Mucosa of gallbladder (tissue), 1 donor: ENCODE measurements around the gene TLK1. TPM values are rescaled to one million over a fixed set of nuclear protein-coding genes. Genes with fewer than 3 reads are reported as not detected.
"Not testable (repeated sequence)": the region's sequence is repeated elsewhere in the genome, so short reads cannot be mapped to it uniquely, and the experiment has no call there.

Source experiments
- DNase-seq: peaks from one replicate; pipeline ENCODE4 v3.0.0-alpha.2; 2020; ENCODE audit warnings: low spot score
- total RNA-seq: library from RNA; stranded (reverse); gene quantifications from one replicate; pipeline ENCODE4 v1.2.1, GENCODE V29; 2021
- donor health status: DM: no; HTN: no; CAD: no.

TLK1 gene
- total RNA-seq, 1 donor from 2014 or later: 75.4 TPM

GRCh38 chr2:171143670-171144062 is 17.0 kb downstream of the TLK1 start:
- no peak for DNase-seq

GRCh38 chr2:171142398-171142797 is 18.3 kb downstream of the TLK1 start:
- DNase-seq: no peak

GRCh38 chr2:171141320-171141719 is 19.4 kb downstream of the TLK1 start:
- no peak for DNase-seq

DNA sequence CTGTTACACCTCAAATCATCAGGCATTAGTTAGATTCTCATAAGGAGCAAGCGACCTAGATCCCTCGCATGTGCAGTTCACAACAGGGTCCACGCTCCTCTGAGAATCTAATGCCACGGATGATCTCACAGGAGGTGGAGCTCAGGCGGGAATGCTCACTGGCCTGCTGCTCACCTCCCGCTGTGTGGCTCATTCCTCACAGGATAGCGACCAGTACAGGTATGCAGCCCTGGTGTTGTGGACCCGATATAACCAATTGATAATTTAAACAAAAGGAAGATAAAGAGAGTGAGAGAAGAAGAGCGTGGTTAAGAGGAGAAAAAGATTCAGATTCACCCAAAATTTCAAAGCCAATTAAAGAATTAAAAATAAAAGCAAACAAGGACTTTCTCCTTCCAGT is 20.8 kb downstream of the TLK1 start:
- DNase-seq: no peak

DNA sequence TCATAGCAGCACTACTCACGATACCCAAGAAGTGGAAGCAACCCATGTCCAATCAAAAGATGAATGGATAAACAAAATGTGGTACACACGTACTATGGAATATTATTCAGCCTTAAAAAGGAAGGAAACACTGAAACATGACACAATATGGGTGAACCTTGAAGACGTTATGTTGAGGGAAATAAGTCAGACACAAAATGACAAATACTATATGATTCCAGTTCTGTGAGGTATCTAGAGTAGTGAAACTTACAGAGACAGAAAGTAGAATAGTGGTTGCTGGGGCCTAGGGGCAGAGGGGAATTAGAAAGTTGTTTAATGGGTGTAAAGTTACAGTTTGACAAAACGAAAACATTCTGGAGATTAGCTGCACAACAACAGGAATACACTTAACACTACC is 24.7 kb downstream of the TLK1 start:
- no peak for DNase-seq

DNA sequence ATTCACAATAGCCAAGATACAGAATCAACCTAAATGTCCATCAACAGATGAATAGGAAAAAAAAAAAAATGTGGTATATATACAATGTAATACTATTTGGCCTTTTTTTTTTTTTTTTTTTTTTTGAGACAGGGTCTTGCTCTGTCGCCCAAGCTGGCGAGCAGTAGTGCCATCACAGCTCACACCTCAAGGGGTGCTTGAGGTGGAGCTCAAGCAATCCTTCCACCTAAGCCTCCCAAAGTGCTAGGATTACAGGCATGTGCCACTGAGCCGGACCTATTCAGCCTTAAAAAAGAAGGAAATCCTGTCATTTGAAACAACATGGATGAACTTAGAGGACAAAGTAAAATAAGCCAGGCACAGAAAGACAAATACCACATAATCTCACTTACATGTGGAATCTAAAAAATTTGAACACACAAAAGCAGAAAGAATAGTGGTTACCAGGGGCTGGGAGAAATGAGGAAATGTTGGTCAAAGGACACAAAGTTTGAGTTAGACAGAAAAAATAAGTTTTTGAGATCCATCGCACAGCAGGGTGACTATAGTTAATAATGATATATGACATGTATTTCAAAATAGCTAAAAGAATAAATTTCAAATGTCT is 26.0 kb downstream of the TLK1 start:
- DNase-seq: no peak

GRCh38 chr2:171132086-171132485 is 28.6 kb downstream of the TLK1 start:
- no peak for DNase-seq

DNA sequence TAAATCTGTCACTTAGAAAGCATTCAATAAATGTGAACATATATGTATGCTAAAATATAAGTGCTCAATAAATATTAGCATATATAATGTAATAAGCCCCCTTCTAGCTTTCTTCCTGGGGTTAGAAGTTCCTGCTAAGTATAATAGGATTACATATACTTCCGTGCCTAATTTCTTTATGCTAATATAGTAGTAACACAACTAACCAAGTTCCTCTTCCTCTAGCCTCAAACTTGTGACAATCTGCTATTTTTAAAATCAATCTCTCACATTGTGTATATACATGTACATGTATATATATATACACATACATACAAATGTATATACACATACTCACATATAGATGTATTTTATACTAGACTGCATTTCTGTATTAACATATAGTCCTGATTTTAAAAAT is 32.2 kb downstream of the TLK1 start:
- DNase-seq: no peak

GRCh38 chr2:171124541-171124940 is 36.2 kb downstream of the TLK1 start:
- no peak for DNase-seq

DNA sequence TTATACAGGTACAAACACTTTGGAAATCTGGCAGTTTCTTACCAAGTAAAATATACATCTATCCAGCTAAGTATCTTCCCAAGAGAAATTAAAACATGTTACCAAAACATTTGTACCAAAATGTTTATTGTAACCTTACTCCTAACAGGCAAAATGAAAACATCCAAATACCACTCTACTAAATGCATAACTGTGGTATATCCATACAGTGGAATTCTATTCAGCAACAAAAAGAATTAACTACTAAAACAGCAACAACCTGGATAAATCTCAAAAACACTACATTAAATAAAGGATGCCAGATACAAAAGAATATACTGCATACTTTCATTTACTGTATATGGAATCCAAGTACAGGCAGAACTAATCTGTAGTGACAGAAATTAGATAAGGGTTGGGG is 51.1 kb downstream of the TLK1 start:
- no peak for DNase-seq

GRCh38 chr2:171109020-171109419 is 51.7 kb downstream of the TLK1 start:
- no peak for DNase-seq

GRCh38 chr2:171107803-171108202 is 52.9 kb downstream of the TLK1 start:
- no peak for DNase-seq

DNA sequence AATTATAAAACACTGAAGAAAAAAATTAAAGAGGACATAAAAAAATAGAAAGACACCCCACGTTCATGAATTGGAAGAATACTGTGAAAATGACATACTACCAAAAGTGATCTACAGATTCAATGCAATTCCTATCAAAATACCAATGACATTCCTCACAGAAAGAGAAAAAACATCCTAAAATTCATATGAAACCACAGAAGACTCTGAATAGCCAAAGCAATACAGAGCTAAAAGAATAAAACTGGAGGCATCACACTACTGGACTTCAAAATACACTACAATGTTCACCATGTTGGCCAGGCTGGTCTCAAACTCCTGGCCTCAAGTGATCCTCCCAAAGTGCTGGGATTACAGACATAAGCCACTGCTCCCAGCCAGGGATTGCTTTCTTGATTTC is 56.3 kb downstream of the TLK1 start:
- no peak for DNase-seq

- DNase-seq: no peak
These were observed 57.9 kb downstream of the TLK1 start for GRCh38 chr2:171102802-171103201.

DNA sequence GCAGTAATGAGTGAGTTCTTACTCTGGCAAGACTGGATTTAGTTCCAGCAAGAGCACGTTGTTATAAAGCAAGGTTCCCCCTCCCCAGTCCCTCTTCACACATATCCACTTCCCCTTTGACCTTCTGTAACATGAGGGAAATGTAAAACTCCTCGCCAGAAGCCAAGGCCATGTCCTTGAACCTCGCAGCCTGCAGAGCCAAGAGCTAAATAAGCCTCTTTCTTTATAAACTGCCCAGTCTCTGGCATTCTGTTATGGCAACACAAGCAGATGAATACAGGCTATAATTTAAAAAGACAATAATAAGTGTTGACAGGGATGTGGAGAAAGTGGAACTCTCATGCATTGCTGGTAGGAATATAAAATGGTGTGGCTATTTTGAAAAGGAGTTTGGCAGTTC is 60.3 kb downstream of the TLK1 start:
- DNase-seq: no peak

GRCh38 chr2:171098607-171099006 is 62.1 kb downstream of the TLK1 start:
- no peak for DNase-seq

DNA sequence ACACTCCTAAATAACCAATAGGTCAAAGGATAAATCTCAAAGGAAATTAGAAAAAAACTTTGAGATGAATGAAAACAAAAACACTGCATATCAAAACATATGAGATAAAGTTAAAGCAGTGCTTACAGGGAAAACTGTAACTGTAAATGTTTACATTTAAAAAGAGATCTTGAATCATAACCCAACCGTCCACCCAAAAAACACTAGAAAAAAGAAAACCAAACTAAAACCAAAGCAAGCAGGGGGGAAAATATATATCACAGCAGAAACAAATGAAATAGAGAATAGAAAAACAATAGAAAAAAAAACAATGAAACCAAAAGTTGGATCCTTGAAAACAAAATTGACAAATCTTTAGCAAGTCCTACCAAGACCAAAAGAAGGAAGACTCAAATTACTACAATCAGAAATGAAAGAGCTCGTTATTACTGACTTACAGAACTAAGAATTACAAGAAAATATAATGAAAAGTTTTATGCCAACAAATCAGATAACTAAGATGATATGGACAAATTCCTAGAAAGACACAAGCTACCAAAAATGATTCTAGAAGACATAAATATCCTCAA is 65.6 kb downstream of the TLK1 start:
- no peak for DNase-seq

- not testable (repeated sequence) for DNase-seq
These were observed 69.2 kb downstream of the TLK1 start for GRCh38 chr2:171091517-171091916.

- no peak for DNase-seq
These were observed 71.2 kb downstream of the TLK1 start for GRCh38 chr2:171089489-171089888.

DNA sequence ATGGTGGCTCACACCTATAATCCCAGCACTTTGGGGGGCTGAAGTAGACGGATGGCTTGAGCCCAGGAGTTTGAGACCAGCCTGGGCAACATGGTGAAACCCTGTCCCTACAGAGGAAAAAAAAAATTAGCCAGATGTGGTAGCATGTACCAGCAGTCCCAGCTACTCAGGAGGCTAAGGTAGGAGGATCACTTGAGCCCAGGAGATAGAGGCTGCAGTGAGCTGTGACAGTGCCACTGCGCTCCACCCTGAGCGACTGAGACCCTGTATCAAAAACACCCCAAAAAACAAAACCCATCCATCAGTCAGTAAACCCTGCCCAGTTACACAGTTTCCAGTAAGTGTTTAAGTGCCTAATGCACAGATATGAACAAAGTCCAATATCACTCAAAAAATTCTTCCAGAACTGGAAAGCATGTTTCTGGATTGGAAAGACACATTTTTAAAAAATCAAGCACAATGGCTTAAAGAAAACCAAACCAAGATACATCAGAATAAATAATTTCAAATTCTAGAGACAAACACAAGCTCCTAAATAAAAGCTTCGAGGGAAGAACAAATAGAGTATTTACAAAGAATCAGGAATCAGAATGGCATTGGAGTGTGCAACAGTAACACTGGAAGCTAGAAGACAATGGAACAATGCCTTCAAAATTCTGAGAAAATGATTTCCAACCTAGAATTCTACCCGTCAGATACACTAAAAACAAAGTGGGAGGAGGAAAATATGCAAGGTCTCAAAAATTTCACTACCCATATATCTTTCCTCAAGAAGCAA is 72.4 kb downstream of the TLK1 start:
- DNase-seq: no peak

DNA sequence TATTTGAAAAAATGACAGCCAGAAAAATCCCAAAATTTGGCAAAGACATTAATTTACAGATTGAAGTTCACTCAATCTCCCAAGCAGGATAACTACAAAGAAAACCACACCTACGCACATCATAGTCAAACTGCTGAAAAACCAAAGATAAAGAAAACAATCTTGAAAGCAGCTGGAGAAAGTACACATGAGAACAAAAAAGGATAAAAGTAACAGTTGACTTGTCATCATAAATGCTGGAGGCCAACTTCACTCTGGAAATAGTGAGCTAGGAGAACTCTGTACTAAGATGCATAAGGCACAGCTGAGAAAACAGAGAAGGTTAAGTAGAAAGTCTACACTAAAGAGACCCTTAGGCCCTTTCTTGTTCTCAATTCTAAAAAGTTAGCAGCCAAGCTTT is 73.1 kb downstream of the TLK1 start:
- no peak for DNase-seq

DNA sequence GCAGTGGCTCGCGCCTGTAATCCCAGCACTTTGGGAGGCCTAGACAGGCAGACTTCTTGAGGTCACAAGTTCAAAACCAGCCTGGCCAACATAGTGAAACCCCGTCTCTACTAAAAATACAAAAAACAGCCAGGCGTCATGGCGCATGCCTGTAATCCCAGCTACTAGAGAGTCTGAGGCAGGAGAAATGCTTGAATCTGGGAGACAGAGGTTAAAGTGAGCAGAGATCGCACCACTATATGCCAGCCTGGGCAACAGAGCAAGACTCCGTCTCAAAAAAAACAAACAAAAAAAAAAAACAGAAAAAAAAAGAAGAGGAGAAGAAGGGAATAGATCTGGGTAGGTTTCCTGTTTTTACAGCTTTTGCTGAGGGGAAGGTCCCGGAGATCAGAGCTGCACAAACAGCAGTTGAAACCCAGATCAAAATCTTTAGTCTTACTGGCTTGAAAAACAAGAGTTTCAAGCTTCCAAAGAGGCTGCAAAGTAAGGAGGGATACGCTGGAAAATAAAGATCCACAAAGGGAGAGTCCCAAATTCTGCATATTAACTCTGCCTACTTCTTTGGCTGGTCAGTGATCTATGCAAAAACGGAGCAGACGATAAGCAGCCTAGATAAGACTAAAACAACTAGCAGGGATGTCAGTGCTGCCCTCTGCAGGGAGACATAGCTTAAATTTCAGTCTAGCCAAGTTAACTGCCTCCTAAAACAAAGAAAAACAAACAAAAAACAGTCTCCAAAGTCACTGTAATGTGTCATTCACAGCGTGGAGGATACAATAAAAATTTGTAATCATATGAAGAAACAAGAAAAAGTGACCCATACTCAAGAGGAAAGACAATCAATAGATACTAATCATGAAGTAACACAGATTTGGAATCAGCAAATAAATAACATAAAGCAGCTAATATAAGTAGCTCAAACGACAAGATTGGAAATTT is 74.1 kb downstream of the TLK1 start:
- DNase-seq: peak; percentile 15
